ENCODE data around the gene WDFY1.
A peak's percentile ranks its signal among the peaks of the same experiment; 100 is the strongest.

Gene WDFY1

GRCh38 chr2:223930103-223930976, 14.8 kb downstream of the WDFY1 start:
- no peak for DNase-seq (ENCODE audit: low read depth)

DNA sequence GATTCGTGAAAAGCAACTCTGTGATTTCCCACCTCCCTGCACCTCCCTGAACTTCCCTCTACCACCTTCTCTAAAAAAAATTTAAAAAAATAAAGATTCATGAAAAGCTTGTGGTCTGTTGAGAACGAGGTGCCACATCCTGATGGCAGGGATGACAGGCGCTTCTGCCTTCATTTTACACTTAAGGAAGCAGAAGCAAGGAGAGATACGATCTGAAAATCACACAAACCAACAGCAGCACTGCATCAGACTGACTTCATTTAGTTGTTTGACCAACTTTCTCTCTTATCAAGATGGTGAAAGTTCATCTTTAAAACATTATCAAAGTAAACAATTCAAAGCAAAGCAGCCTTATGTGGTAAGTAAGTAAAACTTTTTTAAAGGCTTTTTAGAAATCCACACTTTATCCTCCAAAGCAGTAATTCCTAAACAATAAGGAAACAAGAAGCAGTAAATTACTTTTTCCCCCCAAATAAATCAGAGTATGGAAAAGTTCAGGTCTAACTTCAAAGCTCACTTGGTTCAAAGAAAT, 15.5 kb downstream of the WDFY1 start:
- DNase-seq (ENCODE audit: low read depth): no peak

- DNase-seq (ENCODE audit: low read depth): no peak
Measured at GRCh38 chr2:223928113-223929006, 16.8 kb downstream of the WDFY1 start.

DNA sequence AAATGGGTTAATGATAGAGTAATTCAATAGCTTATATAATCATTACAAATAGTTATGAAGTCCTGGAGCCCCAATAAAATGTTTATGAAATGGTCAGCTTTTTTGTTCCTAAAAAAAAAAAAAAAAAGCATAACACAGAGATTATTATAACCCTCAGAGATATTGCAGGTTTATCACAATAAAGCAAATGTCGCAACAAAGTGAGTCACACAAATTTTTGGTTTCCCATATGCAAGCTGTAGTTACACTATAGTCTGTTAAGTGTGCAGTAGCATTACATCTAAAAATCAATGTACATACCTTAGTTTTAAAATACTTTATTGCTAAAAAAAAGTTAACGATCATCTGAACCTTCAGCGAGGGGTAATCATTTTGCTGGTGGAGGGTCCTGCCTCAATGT, 20.0 kb downstream of the WDFY1 start:
- peak; percentile 80 for DNase-seq (ENCODE audit: low read depth)

DNA sequence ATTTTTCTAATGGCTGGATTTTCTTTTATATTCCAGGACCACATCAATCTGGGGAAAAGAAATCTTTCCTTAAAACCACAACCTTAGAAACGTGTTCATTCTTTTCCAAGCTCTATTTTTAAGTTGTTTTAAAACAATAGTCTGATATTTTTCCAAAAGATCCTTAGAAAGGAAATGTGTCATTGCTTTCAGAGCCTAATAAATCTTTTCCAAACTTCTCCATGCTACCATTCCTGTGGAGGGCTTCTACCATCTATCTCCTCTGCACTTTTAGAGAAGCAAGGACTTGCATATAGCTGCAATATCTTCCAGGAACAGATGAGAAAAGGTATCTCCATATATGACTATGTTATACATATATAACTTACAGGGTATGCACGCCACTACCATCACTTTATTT, 21.2 kb downstream of the WDFY1 start:
- DNase-seq (ENCODE audit: low read depth): no peak

DNA sequence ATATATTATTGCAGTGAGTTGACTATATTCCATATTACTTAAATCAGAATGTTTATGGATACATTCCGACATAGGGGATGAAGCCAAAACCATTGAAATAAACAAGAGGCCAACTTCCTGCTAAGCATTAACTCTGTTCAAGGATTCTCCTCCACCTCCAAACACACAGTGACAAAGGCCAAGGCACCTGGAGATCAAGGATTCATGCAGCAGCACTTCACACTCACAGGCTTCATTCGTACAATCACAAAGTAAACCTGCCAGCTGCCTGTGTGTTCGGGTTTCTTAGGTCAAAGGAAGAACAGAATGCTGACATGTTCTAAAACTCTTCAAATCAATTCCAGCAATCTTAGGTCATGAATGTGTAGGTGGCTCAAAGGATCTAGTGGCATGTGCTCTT, 22.8 kb downstream of the WDFY1 start:
- DNase-seq (ENCODE audit: low read depth): no peak

DNA sequence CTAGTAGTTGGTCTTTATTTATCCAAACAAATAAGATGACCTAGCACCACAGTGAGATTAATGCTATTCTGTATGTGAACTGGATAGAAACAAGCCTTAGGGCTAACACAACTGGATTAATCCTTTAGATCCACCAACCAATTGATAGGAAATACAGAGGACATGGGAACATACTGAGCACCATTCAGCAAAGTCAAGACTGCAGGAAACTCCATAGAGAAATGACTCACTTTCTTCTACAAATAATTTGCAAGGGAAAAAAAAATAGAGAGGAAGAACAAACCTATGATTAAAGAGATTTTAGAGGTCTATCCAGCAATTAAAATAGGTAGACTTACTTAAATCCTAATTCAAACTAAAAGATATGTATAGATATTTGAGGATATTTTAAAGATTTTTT, 23.9 kb downstream of the WDFY1 start:
- no peak for DNase-seq (ENCODE audit: low read depth)

DNA sequence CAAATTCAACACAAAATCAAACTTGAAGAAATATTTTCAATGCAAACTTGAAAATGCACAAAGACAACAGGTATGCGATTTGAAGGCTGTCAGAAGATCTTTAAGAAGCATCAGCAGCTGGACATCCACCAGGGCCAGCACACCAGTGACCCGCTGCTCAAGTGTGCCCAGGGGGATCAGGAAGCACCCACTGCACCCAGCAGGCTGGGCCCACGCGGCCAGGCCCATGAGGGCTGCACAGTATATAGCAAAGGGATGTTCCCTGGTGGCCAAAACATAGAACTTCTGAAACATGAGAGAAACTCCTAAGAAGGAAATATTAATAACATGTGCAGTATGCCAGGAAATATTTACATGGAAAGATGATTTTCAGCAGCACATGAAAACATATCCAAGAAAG, 25.0 kb downstream of the WDFY1 start:
- DNase-seq (ENCODE audit: low read depth): no peak

DNA sequence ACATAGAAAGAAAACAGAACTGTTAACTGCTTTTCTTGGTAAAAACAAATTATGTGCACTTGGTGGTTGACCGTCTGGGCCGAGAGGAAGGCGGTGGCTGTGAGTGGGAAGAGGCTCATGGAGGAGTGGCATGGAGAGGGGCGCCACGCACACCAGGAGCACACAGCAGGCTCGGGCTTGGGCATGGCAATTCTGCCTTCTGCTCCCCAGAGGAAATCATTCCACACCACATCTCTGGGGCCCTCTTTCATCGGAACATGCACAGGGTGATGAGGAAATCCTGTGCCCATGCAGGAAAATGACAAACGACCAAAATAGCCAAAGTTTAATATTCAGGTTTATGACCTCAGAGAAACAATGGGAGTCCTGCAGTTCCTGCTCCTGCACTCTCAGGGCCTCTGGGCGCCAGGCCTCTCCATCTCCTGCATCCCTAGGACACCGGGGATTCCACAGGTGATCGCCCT, 26.4 kb downstream of the WDFY1 start:
- DNase-seq (ENCODE audit: low read depth): no peak

GRCh38 chr2:223916181-223916920, 28.8 kb downstream of the WDFY1 start:
- DNase-seq (ENCODE audit: low read depth): no peak

GRCh38 chr2:223915071-223915470, 30.1 kb downstream of the WDFY1 start:
- DNase-seq (ENCODE audit: low read depth): no peak

- DNase-seq (ENCODE audit: low read depth): no peak
Measured at GRCh38 chr2:223914324-223914723, 30.8 kb downstream of the WDFY1 start.

GRCh38 chr2:223909001-223909741, 36.0 kb downstream of the WDFY1 start:
- DNase-seq (ENCODE audit: low read depth): no peak

DNA sequence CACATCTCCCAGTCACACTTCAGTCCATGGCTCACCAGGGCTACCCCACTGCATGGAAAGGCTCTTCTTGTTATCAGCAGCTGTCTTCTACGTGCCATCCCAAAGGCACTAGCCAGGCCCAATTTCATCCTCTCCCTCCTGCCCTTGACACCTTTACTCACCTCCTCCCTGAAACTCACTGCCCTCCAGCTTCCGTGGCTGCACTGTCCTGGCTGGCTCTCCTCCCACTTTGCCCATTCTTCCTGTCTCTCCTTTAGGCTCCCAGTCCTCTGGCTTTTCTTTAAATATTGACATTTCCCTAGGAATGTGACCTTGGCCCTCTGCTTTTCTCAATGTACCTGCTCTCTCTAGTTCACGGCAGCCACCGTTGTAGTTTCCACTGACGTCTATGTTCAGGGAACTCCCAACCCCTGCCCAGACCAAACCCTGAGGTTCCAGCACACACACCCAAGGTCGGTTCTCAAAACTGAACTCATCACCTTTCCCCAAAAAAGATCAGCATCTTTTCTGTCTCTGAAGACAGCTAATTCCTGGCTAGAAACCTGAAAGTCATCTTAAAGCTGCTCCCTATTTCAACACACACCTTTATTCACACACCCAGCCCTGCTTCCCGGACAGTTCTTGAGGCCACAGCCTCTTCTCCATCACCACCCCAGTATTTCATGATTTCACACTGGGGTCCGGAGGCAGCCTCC, 36.7 kb downstream of the WDFY1 start:
- DNase-seq (ENCODE audit: low read depth): no peak

- no peak for DNase-seq (ENCODE audit: low read depth)
Measured at GRCh38 chr2:223905996-223906395, 39.1 kb downstream of the WDFY1 start.

GRCh38 chr2:223901854-223902253, 43.3 kb downstream of the WDFY1 start:
- DNase-seq (ENCODE audit: low read depth): no peak

DNA sequence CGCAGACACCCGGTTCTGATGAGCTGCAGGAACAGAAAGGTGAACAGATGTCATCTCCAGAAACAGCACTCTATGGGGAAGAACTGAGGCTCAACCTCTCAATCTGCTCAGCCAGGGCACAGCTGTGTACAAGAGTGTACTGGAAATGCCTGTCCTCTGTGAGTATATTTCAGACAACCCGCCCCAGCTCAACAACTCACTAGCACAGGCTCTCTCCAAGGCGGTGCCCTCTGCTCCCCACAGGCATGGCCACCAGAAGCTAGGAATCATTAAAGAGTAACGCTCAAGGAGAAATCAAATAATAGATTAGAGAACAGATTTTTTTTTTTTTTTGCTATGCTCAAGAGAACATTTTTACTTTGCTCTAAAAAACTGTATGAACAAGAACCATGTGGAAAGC, 43.8 kb downstream of the WDFY1 start:
- no peak for DNase-seq (ENCODE audit: low read depth)

DNA sequence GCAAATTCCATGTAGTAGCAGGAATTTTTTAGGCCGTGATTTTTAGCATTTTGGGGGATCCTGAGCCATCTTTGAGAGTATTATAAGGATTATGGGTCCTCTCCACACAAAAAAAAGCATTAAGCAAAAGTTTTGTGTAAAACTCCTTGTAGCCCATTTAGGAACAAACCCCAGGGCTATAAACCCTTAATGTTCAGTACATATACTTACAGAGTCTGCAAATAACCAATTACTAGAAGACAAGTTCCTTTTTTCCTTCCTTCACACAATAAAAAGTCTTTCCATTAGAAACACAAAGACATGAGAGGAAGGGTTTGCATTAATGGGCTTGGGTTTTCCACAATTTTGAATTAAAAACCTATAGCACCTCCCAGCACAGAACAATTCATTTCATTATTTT, 44.6 kb downstream of the WDFY1 start:
- no peak for DNase-seq (ENCODE audit: low read depth)

DNA sequence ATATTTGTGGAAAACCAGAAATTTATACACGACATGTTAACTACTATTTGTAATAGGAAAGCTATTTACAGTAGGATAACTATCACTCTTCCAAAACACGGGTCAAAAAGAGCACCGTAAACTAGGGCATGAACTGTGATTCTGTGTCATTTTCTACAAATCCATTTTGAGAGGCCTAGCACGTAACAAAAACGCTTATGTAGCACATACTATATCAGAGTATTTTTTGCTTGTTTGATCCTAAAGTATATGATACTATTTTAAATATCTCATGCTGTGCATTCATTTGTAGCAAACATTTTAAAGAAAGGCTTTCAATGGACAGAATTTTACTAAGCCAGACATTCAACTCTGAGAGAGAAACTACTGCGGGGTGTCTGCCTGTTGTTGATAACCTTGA, 45.1 kb downstream of the WDFY1 start:
- no peak for DNase-seq (ENCODE audit: low read depth)

DNA sequence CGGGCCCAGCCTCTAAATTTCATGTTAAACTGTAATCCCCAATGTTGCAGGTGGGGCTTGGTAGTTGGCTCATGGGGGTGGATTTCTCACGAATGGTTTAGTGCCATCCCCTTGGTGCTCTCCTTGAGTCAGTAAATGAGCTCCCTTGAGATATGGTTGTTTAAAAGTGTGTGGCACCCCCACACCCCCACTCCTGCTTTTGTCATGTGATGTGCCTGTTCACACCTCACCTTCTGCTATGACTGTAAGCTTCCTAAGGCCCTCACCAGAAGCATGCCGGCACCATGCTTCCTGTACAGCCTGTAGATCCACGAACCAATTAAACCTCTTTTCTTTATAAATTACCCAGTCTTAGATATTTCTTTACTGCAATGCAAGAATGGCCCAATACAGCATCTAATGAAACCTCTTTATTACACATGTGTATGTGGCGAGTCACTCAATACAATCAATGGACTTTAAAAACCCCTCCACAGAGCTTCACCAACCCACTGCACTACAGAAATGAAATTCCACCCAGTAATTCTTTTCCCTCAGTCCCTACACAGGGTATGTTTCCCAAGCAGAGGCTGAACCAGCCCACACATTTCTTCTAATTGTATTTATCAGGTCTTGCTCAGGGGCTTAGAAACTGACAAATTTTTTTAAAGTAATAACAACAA, 47.3 kb downstream of the WDFY1 start:
- no peak for DNase-seq (ENCODE audit: low read depth)
